ENCODE measurements around the gene TBXAS1.

Gene TBXAS1

GRCh38 chr7:139871820-139872219 lies 42.8 kb downstream of the TBXAS1 start:
- Histone ChIP-seq H3K27ac (ENCODE audit: low read depth, low read length, severe bottlenecking) (no peak overlapping the region), H3K4me3 (ENCODE audit: extremely low read depth, insufficient read depth, low read length, poor library complexity, severe bottlenecking) (no peak overlapping the region), H3K4me1 (ENCODE audit: control insufficient read depth, insufficient read depth, low read length, poor library complexity, severe bottlenecking) (no peaks in the 10 kb centered on the region), H3K9me3 (ENCODE audit: control insufficient read depth, low read length) (no peaks in the 10 kb centered on the region), H3K36me3 (ENCODE audit: control insufficient read depth, insufficient read depth, low read length) (no peaks in the 10 kb centered on the region)
- 82 to 100% methylated on average over 1 to 2 of the region's 2 CpGs for WGBS, 2 experiments (ENCODE audit: insufficient coverage in 2 of 2)

GRCh38 chr7:139873593-139874301 lies 44.7 kb downstream of the TBXAS1 start:
- Histone ChIP-seq H3K36me3 (ENCODE audit: control insufficient read depth, insufficient read depth, low read length) (no peaks in the 10 kb centered on the region), H3K9me3 (ENCODE audit: control insufficient read depth, low read length) (no peaks in the 10 kb centered on the region), H3K27ac (ENCODE audit: low read depth, low read length, severe bottlenecking) (no peak overlapping the region), H3K4me3 (ENCODE audit: extremely low read depth, insufficient read depth, low read length, poor library complexity, severe bottlenecking) (no peak overlapping the region), H3K4me1 (ENCODE audit: control insufficient read depth, insufficient read depth, low read length, poor library complexity, severe bottlenecking) (no peaks in the 10 kb centered on the region)
- WGBS, 2 experiments (ENCODE audit: insufficient coverage in 2 of 2) = 90 to 92% methylated on average over 6 to 7 of the region's 8 CpGs

GRCh38 chr7:139874302-139874629 lies 45.2 kb downstream of the TBXAS1 start:
- 86 to 88% methylated on average over 4 to 9 of the region's 9 CpGs for WGBS, 2 experiments (ENCODE audit: insufficient coverage in 2 of 2)
- Histone ChIP-seq H3K4me1 (ENCODE audit: control insufficient read depth, insufficient read depth, low read length, poor library complexity, severe bottlenecking) (no peaks in the 10 kb centered on the region), H3K27ac (ENCODE audit: low read depth, low read length, severe bottlenecking) (no peak overlapping the region), H3K9me3 (ENCODE audit: control insufficient read depth, low read length) (no peaks in the 10 kb centered on the region), H3K4me3 (ENCODE audit: extremely low read depth, insufficient read depth, low read length, poor library complexity, severe bottlenecking) (no peak overlapping the region), H3K36me3 (ENCODE audit: control insufficient read depth, insufficient read depth, low read length) (no peaks in the 10 kb centered on the region)

GRCh38 chr7:139875821-139876241 lies 46.8 kb downstream of the TBXAS1 start:
- WGBS, 2 experiments (ENCODE audit: insufficient coverage in 2 of 2) = 90 to 99% methylated on average over 4 to 7 of the region's 7 CpGs
- H3K27ac ChIP-seq (ENCODE audit: low read depth, low read length, severe bottlenecking) = no peak overlapping the region
- no peaks in the 10 kb centered on the region for H3K36me3 ChIP-seq (ENCODE audit: control insufficient read depth, insufficient read depth, low read length)

GRCh38 chr7:139876622-139877283 lies 47.7 kb downstream of the TBXAS1 start:
- 87 to 100% methylated on average over 4 to 7 of the region's 8 CpGs for WGBS, 2 experiments (ENCODE audit: insufficient coverage in 2 of 2)
- no peaks in the 10 kb centered on the region for H3K4me1 ChIP-seq (ENCODE audit: control insufficient read depth, insufficient read depth, low read length, poor library complexity, severe bottlenecking)
- no peaks in the 10 kb centered on the region for H3K36me3 ChIP-seq (ENCODE audit: control insufficient read depth, insufficient read depth, low read length)
- H3K9me3 ChIP-seq (ENCODE audit: control insufficient read depth, low read length) = no peaks in the 10 kb centered on the region
- no peak overlapping the region for H3K27ac ChIP-seq (ENCODE audit: low read depth, low read length, severe bottlenecking)
- H3K4me3 ChIP-seq (ENCODE audit: extremely low read depth, insufficient read depth, low read length, poor library complexity, severe bottlenecking) = no peak overlapping the region

More at GRCh38 chr7:139875821-139876241, 46.8 kb downstream of the TBXAS1 start:
- no peaks in the 10 kb centered on the region for H3K4me1 ChIP-seq (ENCODE audit: control insufficient read depth, insufficient read depth, low read length, poor library complexity, severe bottlenecking)
- H3K9me3 ChIP-seq (ENCODE audit: control insufficient read depth, low read length) = no peaks in the 10 kb centered on the region
- no peak overlapping the region for H3K4me3 ChIP-seq (ENCODE audit: extremely low read depth, insufficient read depth, low read length, poor library complexity, severe bottlenecking)

- Histone ChIP-seq H3K9me3 (ENCODE audit: control insufficient read depth, low read length) (no peaks in the 10 kb centered on the region), H3K4me3 (ENCODE audit: extremely low read depth, insufficient read depth, low read length, poor library complexity, severe bottlenecking) (no peak overlapping the region)
- WGBS, 2 experiments (ENCODE audit: insufficient coverage in 2 of 2) = 85 to 97% methylated on average over 3 of the region's 3 CpGs
These were observed 54.8 kb downstream of the TBXAS1 start for GRCh38 chr7:139883814-139884213.

GRCh38 chr7:139884441-139884840 lies 55.4 kb downstream of the TBXAS1 start:
- H3K4me3 ChIP-seq (ENCODE audit: extremely low read depth, insufficient read depth, low read length, poor library complexity, severe bottlenecking) = no peak overlapping the region
- 94 to 97% methylated on average over 7 of the region's 7 CpGs for WGBS, 2 experiments (ENCODE audit: insufficient coverage in 2 of 2)
- H3K27ac ChIP-seq (ENCODE audit: low read depth, low read length, severe bottlenecking) = no peak overlapping the region
- H3K36me3 ChIP-seq (ENCODE audit: control insufficient read depth, insufficient read depth, low read length) = no peaks in the 10 kb centered on the region
- H3K4me1 ChIP-seq (ENCODE audit: control insufficient read depth, insufficient read depth, low read length, poor library complexity, severe bottlenecking) = no peaks in the 10 kb centered on the region
- no peaks in the 10 kb centered on the region for H3K9me3 ChIP-seq (ENCODE audit: control insufficient read depth, low read length)

More at GRCh38 chr7:139883814-139884213, 54.8 kb downstream of the TBXAS1 start:
- Histone ChIP-seq H3K4me1 (ENCODE audit: control insufficient read depth, insufficient read depth, low read length, poor library complexity, severe bottlenecking) (no peaks in the 10 kb centered on the region), H3K36me3 (ENCODE audit: control insufficient read depth, insufficient read depth, low read length) (no peaks in the 10 kb centered on the region), H3K27ac (ENCODE audit: low read depth, low read length, severe bottlenecking) (no peak overlapping the region)

GRCh38 chr7:139885511-139885910 lies 56.4 kb downstream of the TBXAS1 start:
- Histone ChIP-seq H3K4me3 (ENCODE audit: extremely low read depth, insufficient read depth, low read length, poor library complexity, severe bottlenecking) (no peak overlapping the region), H3K27ac (ENCODE audit: low read depth, low read length, severe bottlenecking) (no peak overlapping the region), H3K36me3 (ENCODE audit: control insufficient read depth, insufficient read depth, low read length) (no peaks in the 10 kb centered on the region), H3K4me1 (ENCODE audit: control insufficient read depth, insufficient read depth, low read length, poor library complexity, severe bottlenecking) (no peaks in the 10 kb centered on the region), H3K9me3 (ENCODE audit: control insufficient read depth, low read length) (no peaks in the 10 kb centered on the region)

GRCh38 chr7:139886206-139886605 lies 57.1 kb downstream of the TBXAS1 start:
- no peak overlapping the region for H3K4me3 ChIP-seq (ENCODE audit: extremely low read depth, insufficient read depth, low read length, poor library complexity, severe bottlenecking)
- H3K4me1 ChIP-seq (ENCODE audit: control insufficient read depth, insufficient read depth, low read length, poor library complexity, severe bottlenecking) = no peaks in the 10 kb centered on the region
- WGBS, 2 experiments (ENCODE audit: insufficient coverage in 2 of 2) = no CpG with 5 or more reads among the region's 2 CpGs
- no peak overlapping the region for H3K27ac ChIP-seq (ENCODE audit: low read depth, low read length, severe bottlenecking)
- H3K36me3 ChIP-seq (ENCODE audit: control insufficient read depth, insufficient read depth, low read length) = no peaks in the 10 kb centered on the region
- H3K9me3 ChIP-seq (ENCODE audit: control insufficient read depth, low read length) = no peaks in the 10 kb centered on the region

GRCh38 chr7:139886899-139887298 lies 57.8 kb downstream of the TBXAS1 start:
- Histone ChIP-seq H3K27ac (ENCODE audit: low read depth, low read length, severe bottlenecking) (no peak overlapping the region), H3K4me1 (ENCODE audit: control insufficient read depth, insufficient read depth, low read length, poor library complexity, severe bottlenecking) (no peaks in the 10 kb centered on the region), H3K9me3 (ENCODE audit: control insufficient read depth, low read length) (no peaks in the 10 kb centered on the region), H3K4me3 (ENCODE audit: extremely low read depth, insufficient read depth, low read length, poor library complexity, severe bottlenecking) (no peak overlapping the region), H3K36me3 (ENCODE audit: control insufficient read depth, insufficient read depth, low read length) (no peaks in the 10 kb centered on the region)
- no CpG with 5 or more reads among the region's 2 CpGs for WGBS, 2 experiments (ENCODE audit: insufficient coverage in 2 of 2)

- H3K4me3 ChIP-seq (ENCODE audit: extremely low read depth, insufficient read depth, low read length, poor library complexity, severe bottlenecking) = no peak overlapping the region
- no peaks in the 10 kb centered on the region for H3K4me1 ChIP-seq (ENCODE audit: control insufficient read depth, insufficient read depth, low read length, poor library complexity, severe bottlenecking)
- H3K36me3 ChIP-seq (ENCODE audit: control insufficient read depth, insufficient read depth, low read length) = no peaks in the 10 kb centered on the region
- H3K27ac ChIP-seq (ENCODE audit: low read depth, low read length, severe bottlenecking) = no peak overlapping the region
- WGBS, 2 experiments (ENCODE audit: insufficient coverage in 2 of 2) = 83 to 88% methylated on average over 5 of the region's 5 CpGs
- H3K9me3 ChIP-seq (ENCODE audit: control insufficient read depth, low read length) = no peaks in the 10 kb centered on the region
These were observed 59.0 kb downstream of the TBXAS1 start for GRCh38 chr7:139887992-139888481.
